VCaP (cell line): ENCODE measurements around the gene DCBLD2.

ENCODE experiments used
- H3K27ac ChIP-seq: fragments of 450-650 bp; 2 replicates; pipeline ENCODE4 v1.5.1; 2017
- CTCF ChIP-seq: fragments of 450-650 bp; conservative IDR thresholded peaks from 2 replicates; pipeline ENCODE4 v1.5.1; 2017; ENCODE audit warnings: mild to moderate bottlenecking, moderate library complexity

The DCBLD2 gene

GRCh38 chr3:98917608-98918007 is 16.1 kb upstream of the DCBLD2 start:
- no peak for TF ChIP-seq CTCF
- no peak overlapping the region for H3K27ac ChIP-seq

- no peak overlapping the region for H3K27ac ChIP-seq
- no peak for TF ChIP-seq CTCF
Measured at GRCh38 chr3:98914210-98915080, 12.9 kb upstream of the DCBLD2 start.

GRCh38 chr3:98912448-98912847 is 11.0 kb upstream of the DCBLD2 start:
- H3K27ac ChIP-seq: no peak overlapping the region
- TF ChIP-seq CTCF: no peak

- no peak for TF ChIP-seq CTCF
- H3K27ac ChIP-seq: no peak overlapping the region
Measured at GRCh38 chr3:98906230-98906629, 4.7 kb upstream of the DCBLD2 start.

- TF ChIP-seq CTCF: no peak
- H3K27ac ChIP-seq: no peak overlapping the region
Measured at GRCh38 chr3:98903705-98904481, 2.4 kb upstream of the DCBLD2 start.

- no peak overlapping the region for H3K27ac ChIP-seq
- no peak for TF ChIP-seq CTCF
Measured at GRCh38 chr3:98903099-98903498, 1.6 kb upstream of the DCBLD2 start.

- no peak for TF ChIP-seq CTCF
- H3K27ac ChIP-seq: peak overlapping the region; percentile 83
Measured at GRCh38 chr3:98902351-98902740, 851 bp upstream of the DCBLD2 start.
